Uterus (tissue), 2 donors: ENCODE measurements around the gene TMEM218.

Source experiments
- POLR2A ChIP-seq, 2 donors: fragments of 450-650 bp; IDR thresholded peaks; one replicate each; pipeline ENCODE4 v1.6.1; 2016; ENCODE audit warnings: antibody characterized with exemption in 2 of 2, mild to moderate bottlenecking in 1 of 2, moderate library complexity in 1 of 2
- TF ChIP-seq, protein P1 (sequence below), 4 experiments: fragments of 200-600 bp in 2 of 4; fragments of 450-650 bp in 2 of 4; sonication (generic) in 2 of 4; IDR thresholded peaks; one replicate each; pipeline ENCODE4 v1.5.1; 2016 to 2019; ENCODE audit warnings: antibody characterized with exemption in 4 of 4, mild to moderate bottlenecking in 2 of 4, moderate library complexity in 1 of 4

- TF ChIP-seq, protein P1, sequence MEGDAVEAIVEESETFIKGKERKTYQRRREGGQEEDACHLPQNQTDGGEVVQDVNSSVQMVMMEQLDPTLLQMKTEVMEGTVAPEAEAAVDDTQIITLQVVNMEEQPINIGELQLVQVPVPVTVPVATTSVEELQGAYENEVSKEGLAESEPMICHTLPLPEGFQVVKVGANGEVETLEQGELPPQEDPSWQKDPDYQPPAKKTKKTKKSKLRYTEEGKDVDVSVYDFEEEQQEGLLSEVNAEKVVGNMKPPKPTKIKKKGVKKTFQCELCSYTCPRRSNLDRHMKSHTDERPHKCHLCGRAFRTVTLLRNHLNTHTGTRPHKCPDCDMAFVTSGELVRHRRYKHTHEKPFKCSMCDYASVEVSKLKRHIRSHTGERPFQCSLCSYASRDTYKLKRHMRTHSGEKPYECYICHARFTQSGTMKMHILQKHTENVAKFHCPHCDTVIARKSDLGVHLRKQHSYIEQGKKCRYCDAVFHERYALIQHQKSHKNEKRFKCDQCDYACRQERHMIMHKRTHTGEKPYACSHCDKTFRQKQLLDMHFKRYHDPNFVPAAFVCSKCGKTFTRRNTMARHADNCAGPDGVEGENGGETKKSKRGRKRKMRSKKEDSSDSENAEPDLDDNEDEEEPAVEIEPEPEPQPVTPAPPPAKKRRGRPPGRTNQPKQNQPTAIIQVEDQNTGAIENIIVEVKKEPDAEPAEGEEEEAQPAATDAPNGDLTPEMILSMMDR (IDR thresholded peaks at IDR 0.05) = no peak
- TF ChIP-seq POLR2A (IDR thresholded peaks at IDR 0.05) = no peak
Observed at GRCh38 chr11:125072961-125073590, 38.4 kb downstream of the TMEM218 start.
